A549 (cell line): Measurements from ENCODE around the gene FGF1. TPM values are rescaled to one million over a fixed set of nuclear protein-coding genes. Genes with fewer than 3 reads are reported as not detected.

ENCODE experiments used
- ATAC-seq, 2 experiments: fragments of 200-7000 bp in 1 of 2; fragments of >200 bp in 1 of 2; cut with Nextera tagmentation in 1 of 2; cut with Tn5 transposase in 1 of 2; 3 replicates each; pipeline versions ENCODE4 v1.8.0 to v1.9.1; 2018 to 2020; ENCODE audit warnings: mild to moderate bottlenecking in 1 of 2, moderate library complexity in 1 of 2
- CTCF ChIA-PET: fragments of 300-600 bp; sonication (Branson Sonifier 250); formaldehyde crosslinking; extraction: SDS; loops from one replicate; lab custom pipeline; 2021; ENCODE audit warnings: antibody characterized with exemption, inconsistent platforms; lab: Yijun Ruan, JAX
- POLR2A ChIA-PET: fragments of 350-600 bp; formaldehyde crosslinking; extraction: SDS; loops from one replicate; lab custom pipeline; 2021; ENCODE audit warnings: antibody characterized with exemption, inconsistent platforms; lab: Yijun Ruan, JAX
- DNase-seq, 2 experiments: peaks; one replicate each; pipeline versions ENCODE4 v3.0.0 to v3.0.0-alpha.2; 2011 to 2016; ENCODE audit warnings: low read depth in 1 of 2, low spot score in 1 of 2
- FAIRE-seq: peaks from 2 replicates; lab custom pipeline; 2011; peaks lifted over from hg19 to GRCh38; lab: Jason Lieb, UNC
- H3K27ac ChIP-seq, 2 experiments: fragments of >200 bp; sonication (Bioruptor Twin); formaldehyde crosslinking; 3 replicates each; pipeline ENCODE4 v1.5.1; 2016 to 2017
- H3K4me1 ChIP-seq: fragments of >200 bp; sonication (Bioruptor Twin); formaldehyde crosslinking; 3 replicates; pipeline ENCODE4 v1.6.1; 2016
- H3K4me2 ChIP-seq: fragments of >200 bp; sonication (Bioruptor Twin); formaldehyde crosslinking; 3 replicates; pipeline ENCODE4 v1.6.1; 2016
- H3K4me3 ChIP-seq: fragments of >200 bp; sonication (Bioruptor Twin); formaldehyde crosslinking; 3 replicates; pipeline ENCODE4 v1.5.1; 2016
- H3K9me3 ChIP-seq: fragments of >200 bp; sonication (Bioruptor Twin); formaldehyde crosslinking; 3 replicates; pipeline ENCODE4 v1.6.1; 2016
- CEBPB ChIP-seq, 2 experiments: fragments of >200 bp in 1 of 2; sonication (Bioruptor Twin) in 1 of 2; formaldehyde crosslinking in 1 of 2; IDR thresholded peaks; 2 replicates each; pipeline ENCODE4 v1.6.1; 2012 to 2016
- CHD2 ChIP-seq: fragments of 150-350 bp; IDR thresholded peaks from 2 replicates; pipeline ENCODE4 v1.6.1; 2014; ENCODE audit warnings: low read length; ENCODE audit not compliant: partially characterized antibody
- CHD4 ChIP-seq: fragments of 200-600 bp; sonication (generic); IDR thresholded peaks from 2 replicates; pipeline ENCODE4 v1.6.1; 2016; ENCODE audit warnings: antibody characterized with exemption, mild to moderate bottlenecking, borderline replicate concordance
- FOSL2 ChIP-seq, 2 experiments: fragments of 450-650 bp in 1 of 2; fragments of >200 bp in 1 of 2; sonication (Bioruptor Twin) in 1 of 2; formaldehyde crosslinking; IDR thresholded peaks; 2 replicates each; pipeline versions ENCODE4 v1.5.0 to v1.6.1; 2016 to 2020; ENCODE audit warnings: mild to moderate bottlenecking in 1 of 2, moderate library complexity in 1 of 2
- FOXS1 ChIP-seq: fragments of 250-450 bp; sonication (Bioruptor Pico); IDR thresholded peaks from 2 replicates; pipeline ENCODE4 v1.5.0; 2020; ENCODE audit warnings: mild to moderate bottlenecking, moderate library complexity
- GATA3 ChIP-seq: IDR thresholded peaks from 2 replicates; pipeline ENCODE4 v1.6.1; 2012; ENCODE audit warnings: borderline replicate concordance
- HOXA7 ChIP-seq: fragments of 250-450 bp; sonication (Bioruptor Pico); IDR thresholded peaks from 2 replicates; pipeline ENCODE4 v1.5.0; 2020; ENCODE audit warnings: mild to moderate bottlenecking, moderate library complexity
- JUNB ChIP-seq: fragments of >200 bp; sonication (Bioruptor Twin); formaldehyde crosslinking; IDR thresholded peaks from 2 replicates; pipeline ENCODE4 v1.6.1; 2016
- MAX ChIP-seq: IDR thresholded peaks from 2 replicates; pipeline ENCODE4 v1.6.1; 2012
- REST ChIP-seq: fragments of 200-600 bp; sonication (generic); IDR thresholded peaks from 2 replicates; pipeline ENCODE4 v1.6.1; 2016; ENCODE audit warnings: antibody characterized with exemption, mild to moderate bottlenecking, moderate library complexity
- ZFP36 ChIP-seq: fragments of 450-650 bp; IDR thresholded peaks from 2 replicates; pipeline ENCODE4 v1.6.1; 2014; ENCODE audit warnings: borderline replicate concordance; ENCODE audit not compliant: partially characterized antibody
- ZSCAN20 ChIP-seq: fragments of 250-450 bp; sonication (Bioruptor Pico); IDR thresholded peaks from 2 replicates; pipeline ENCODE4 v1.8.0; 2022; ENCODE audit warnings: mild to moderate bottlenecking, moderate library complexity
- WGBS: methylation state at CpG from one replicate; pipeline ENCODE4 v1.1.6; 2017; ENCODE audit errors: missing lambda C conversion rate; 5-methylcytosine and 5-hydroxymethylcytosine counted together
- polyA plus RNA-seq, 4 experiments: library from polyadenylated mRNA; depleted of rRNA in 3 of 4; stranded (reverse); fragments of >200 nt; fragmentation: RNase III in 1 of 4; extraction: RNeasy Plus Mini Kit Qiagen cat#74134 plus additional on column Dnase treatment in 1 of 4; gene quantifications; 2 replicates in 3 of 4; 3 replicates in 1 of 4; pipeline ENCODE4 v1.2.3, GENCODE V29; 2011 to 2017
- TF ChIP-seq, protein P1 (sequence below): fragments of 250-450 bp; sonication (Bioruptor Pico); IDR thresholded peaks from 2 replicates; pipeline ENCODE4 v1.5.0; 2021; ENCODE audit warnings: mild to moderate bottlenecking, moderate library complexity, borderline replicate concordance

Gene FGF1
- polyA plus RNA-seq, 2 of the 4 experiments (the other 2 are of a cell fraction): 0.05 to 0.40 TPM

DNA sequence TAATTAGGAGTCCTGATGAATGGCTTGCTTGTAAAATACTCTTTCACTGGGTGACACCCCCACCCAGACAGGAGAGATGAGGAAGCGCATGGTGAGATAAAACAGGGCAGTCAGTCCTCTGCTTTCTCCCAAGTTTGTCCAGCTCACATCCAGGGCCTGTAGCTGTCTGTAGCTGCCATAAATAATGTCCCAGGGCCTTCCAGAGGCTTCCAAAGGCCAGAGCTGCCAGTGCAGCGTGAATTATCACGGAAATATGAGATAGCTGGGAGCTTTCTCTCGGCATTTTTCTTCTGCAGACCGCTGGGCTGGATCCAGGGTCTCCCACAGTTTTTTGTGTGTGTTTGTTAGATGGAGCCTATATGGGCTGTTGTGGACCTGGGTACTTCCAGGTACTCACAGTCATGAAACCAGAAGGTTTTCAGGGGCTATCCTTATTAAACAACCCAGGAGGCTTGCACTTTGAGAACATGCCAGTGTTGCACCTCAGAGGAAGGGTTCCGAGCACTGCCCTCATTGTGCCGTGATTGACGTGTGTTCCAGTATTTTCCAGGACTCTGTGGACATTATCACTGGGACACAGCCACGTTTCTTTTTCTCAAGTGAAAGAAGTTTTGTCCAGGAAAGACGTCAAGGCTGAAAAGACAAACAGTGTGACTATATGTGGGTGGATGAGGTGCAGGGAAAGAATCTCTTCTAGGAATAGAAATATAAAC, 117.5 kb downstream of the FGF1 start:
- DNase-seq: no peak
- H3K27ac ChIP-seq: no peak overlapping the region
- TF ChIP-seq GATA3: no peak
- no peak for TF ChIP-seq CHD2
- TF ChIP-seq JUNB: no peak
- TF ChIP-seq HOXA7 (CRISPR knock-in tag): no peak
- no peak for TF ChIP-seq CHD4
- TF ChIP-seq CEBPB (IDR thresholded peaks at IDR 0.05): no peak
- TF ChIP-seq ZSCAN20 (CRISPR knock-in tag): no peak
- TF ChIP-seq, protein P1, sequence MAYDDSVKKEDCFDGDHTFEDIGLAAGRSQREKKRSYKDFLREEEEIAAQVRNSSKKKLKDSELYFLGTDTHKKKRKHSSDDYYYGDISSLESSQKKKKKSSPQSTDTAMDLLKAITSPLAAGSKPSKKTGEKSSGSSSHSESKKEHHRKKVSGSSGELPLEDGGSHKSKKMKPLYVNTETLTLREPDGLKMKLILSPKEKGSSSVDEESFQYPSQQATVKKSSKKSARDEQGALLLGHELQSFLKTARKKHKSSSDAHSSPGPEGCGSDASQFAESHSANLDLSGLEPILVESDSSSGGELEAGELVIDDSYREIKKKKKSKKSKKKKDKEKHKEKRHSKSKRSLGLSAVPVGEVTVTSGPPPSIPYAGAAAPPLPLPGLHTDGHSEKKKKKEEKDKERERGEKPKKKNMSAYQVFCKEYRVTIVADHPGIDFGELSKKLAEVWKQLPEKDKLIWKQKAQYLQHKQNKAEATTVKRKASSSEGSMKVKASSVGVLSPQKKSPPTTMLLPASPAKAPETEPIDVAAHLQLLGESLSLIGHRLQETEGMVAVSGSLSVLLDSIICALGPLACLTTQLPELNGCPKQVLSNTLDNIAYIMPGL (CRISPR knock-in tag): no peak
- TF ChIP-seq FOSL2 (IDR thresholded peaks at IDR 0.05): no peak
- no peak for TF ChIP-seq FOSL2 (CRISPR knock-in tag; IDR thresholded peaks at IDR 0.05)
- no peak for TF ChIP-seq FOXS1 (CRISPR knock-in tag)
- no peak for TF ChIP-seq ZFP36
- ATAC-seq: no peak
- no peak overlapping the region for H3K4me2 ChIP-seq
- CTCF ChIA-PET: interaction anchor here (1.1 kb wide), 1 partner anchor 19 kb away, joined by 4 read pairs; no protein-coding TSS in a partner anchor
- FAIRE-seq: no peak
- 72% methylated on average over 10 of the region's 10 CpGs for WGBS
- POLR2A ChIA-PET: no interaction called here
- no peaks in the 10 kb centered on the region for H3K4me1 ChIP-seq
- H3K4me3 ChIP-seq: no peak overlapping the region
- no peaks in the 10 kb centered on the region for H3K9me3 ChIP-seq

DNA sequence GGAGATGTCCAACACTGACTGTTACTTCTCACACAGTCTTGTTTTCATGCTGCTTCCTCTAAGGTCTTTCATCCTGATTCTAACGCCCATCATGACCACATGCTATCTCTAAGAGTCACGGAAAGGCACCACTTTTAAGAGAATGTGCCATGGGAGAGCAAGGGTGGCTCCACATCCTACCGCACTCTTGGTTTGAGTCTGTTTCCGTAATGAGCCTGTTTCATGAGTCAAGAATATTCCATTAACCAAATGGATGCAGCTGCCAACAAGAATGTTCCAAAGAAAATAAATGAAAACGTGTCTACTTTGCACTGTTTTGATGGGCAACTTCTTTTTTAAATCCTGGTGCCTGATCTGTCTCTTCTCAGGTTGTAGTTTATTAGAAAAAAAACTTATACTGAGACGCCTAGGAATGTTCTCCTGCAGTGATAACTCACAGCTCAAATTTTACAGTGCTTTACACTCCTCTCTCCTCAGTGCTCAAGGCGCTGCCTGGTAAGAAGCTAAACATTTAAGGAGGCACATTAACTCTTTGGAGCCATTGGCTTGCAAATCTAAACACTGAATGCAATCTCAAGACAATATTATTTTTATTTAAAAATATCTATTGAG, 124.3 kb downstream of the FGF1 start:
- no peaks in the 10 kb centered on the region for H3K9me3 ChIP-seq
- CTCF ChIA-PET: interaction anchor here (3.7 kb wide), 1 partner anchor 13 kb away, joined by 16 read pairs; no protein-coding TSS in a partner anchor

More for the DNA sequence above, 124.3 kb downstream of the FGF1 start:
- DNase-seq (no peak), ATAC-seq (no peak), FAIRE-seq (no peak)
- POLR2A ChIA-PET: no interaction called here
- Histone ChIP-seq H3K27ac (no peak overlapping the region), H3K4me3 (no peak overlapping the region), H3K4me2 (no peak overlapping the region), H3K4me1 (no peaks in the 10 kb centered on the region)
- no peak for TF ChIP-seq REST
- TF ChIP-seq MAX: no peak
- no peak for TF ChIP-seq ZFP36
- 68% methylated on average over 7 of the region's 7 CpGs for WGBS
